22Rv1 (cell line): ENCODE data around the gene SPSB1.

Experiments
- CTCF ChIP-seq: fragments of 450-650 bp; IDR thresholded peaks from 2 replicates; pipeline ENCODE4 v1.5.1; 2017; ENCODE audit warnings: mild to moderate bottlenecking
- ZFX ChIP-seq: fragments of 450-650 bp; IDR thresholded peaks from 2 replicates; pipeline ENCODE4 v1.6.1; 2017; ENCODE audit warnings: antibody characterized with exemption, borderline replicate concordance

- no peak for TF ChIP-seq CTCF
- TF ChIP-seq ZFX, result no peak
Observed at GRCh38 chr1:9402256-9402616, 109.5 kb downstream of the SPSB1 start.
